GM18519 (cell line): ENCODE results near the gene EPHB1.

Source experiments
- ATAC-seq: cut with Tn5 transposase; IDR thresholded peaks from one replicate; pipeline ENCODE4 v1.9.1; 2021; ENCODE audit warnings: mild to moderate bottlenecking, moderate library complexity; ENCODE audit not compliant: unreplicated experiment, low FRiP score

EPHB1 gene

GRCh38 chr3:134804508-134805480 is 9.7 kb downstream of the EPHB1 start:
- ATAC-seq = no peak

GRCh38 chr3:134807189-134807588 is 12.1 kb downstream of the EPHB1 start:
- no peak for ATAC-seq

- no peak for ATAC-seq
These were observed 13.8 kb downstream of the EPHB1 start for GRCh38 chr3:134808835-134809234.

GRCh38 chr3:134809427-134810051 is 14.5 kb downstream of the EPHB1 start:
- ATAC-seq = no peak

- ATAC-seq = no peak
These were observed 15.0 kb downstream of the EPHB1 start for GRCh38 chr3:134810052-134810435.

- ATAC-seq = no peak
These were observed 15.8 kb downstream of the EPHB1 start for GRCh38 chr3:134810850-134811249.

GRCh38 chr3:134813618-134814017 is 18.6 kb downstream of the EPHB1 start:
- ATAC-seq = no peak

GRCh38 chr3:134815519-134815918 is 20.5 kb downstream of the EPHB1 start:
- no peak for ATAC-seq

GRCh38 chr3:134816623-134817022 is 21.6 kb downstream of the EPHB1 start:
- no peak for ATAC-seq

- ATAC-seq = no peak
These were observed 22.2 kb downstream of the EPHB1 start for GRCh38 chr3:134817297-134817696.

- ATAC-seq = no peak
These were observed 25.9 kb downstream of the EPHB1 start for GRCh38 chr3:134820994-134821393.

- no peak for ATAC-seq
These were observed 27.0 kb downstream of the EPHB1 start for GRCh38 chr3:134822090-134822489.

GRCh38 chr3:134823679-134824078 is 28.6 kb downstream of the EPHB1 start:
- ATAC-seq = no peak

GRCh38 chr3:134824791-134825190 is 29.7 kb downstream of the EPHB1 start:
- ATAC-seq = no peak

GRCh38 chr3:134827213-134827612 is 32.2 kb downstream of the EPHB1 start:
- ATAC-seq = peak; percentile 65

- no peak for ATAC-seq
These were observed 34.7 kb downstream of the EPHB1 start for GRCh38 chr3:134829721-134830120.

- ATAC-seq = no peak
These were observed 37.5 kb downstream of the EPHB1 start for GRCh38 chr3:134832585-134832984.

- ATAC-seq = peak; percentile 43
These were observed 38.5 kb downstream of the EPHB1 start for GRCh38 chr3:134833453-134834163.

GRCh38 chr3:134836921-134837320 is 41.9 kb downstream of the EPHB1 start:
- no peak for ATAC-seq

GRCh38 chr3:134838599-134838998 is 43.5 kb downstream of the EPHB1 start:
- ATAC-seq = no peak

- ATAC-seq = no peak
These were observed 44.4 kb downstream of the EPHB1 start for GRCh38 chr3:134839422-134839821.
